ENCODE data around the gene PDZD2.

PDZD2 gene

GRCh38 chr5:31832966-31833365 is 194.0 kb downstream of the PDZD2 start:
- peaks cover 4 to 5% of the 10 kb centered on the region in 2 donors for H3K9me3 Mint-ChIP-seq
- H3K4me3 Mint-ChIP-seq, result no peak overlapping the region
- peaks cover 0 to 4% of the 10 kb centered on the region in 2 donors for H3K27me3 Mint-ChIP-seq
- H3K27ac Mint-ChIP-seq, result no peak overlapping the region
- H3K4me1 Mint-ChIP-seq, result no peaks in the 10 kb centered on the region
- peaks cover 0 to 3% of the 10 kb centered on the region in 2 donors for H3K36me3 Mint-ChIP-seq
- ATAC-seq (replicated peaks), result no peak
- DNase-seq, result no peak

GRCh38 chr5:31833710-31834109 is 194.8 kb downstream of the PDZD2 start:
- no peak overlapping the region for H3K27ac Mint-ChIP-seq

GRCh38 chr5:31844622-31845345 is 205.9 kb downstream of the PDZD2 start:
- no peak for ATAC-seq (replicated peaks)

More at GRCh38 chr5:31833710-31834109, 194.8 kb downstream of the PDZD2 start:
- peaks cover 3 to 4% of the 10 kb centered on the region in 2 donors for H3K9me3 Mint-ChIP-seq
- ATAC-seq (replicated peaks) (no peak), DNase-seq (no peak)
- no peak overlapping the region for H3K4me3 Mint-ChIP-seq
- peaks cover 0 to 4% of the 10 kb centered on the region in 2 donors for H3K27me3 Mint-ChIP-seq
- H3K4me1 Mint-ChIP-seq, result no peaks in the 10 kb centered on the region
- peaks cover 0 to 3% of the 10 kb centered on the region in 2 donors for H3K36me3 Mint-ChIP-seq

GRCh38 chr5:31845361-31845760 is 206.4 kb downstream of the PDZD2 start:
- DNase-seq (no peak), ATAC-seq (replicated peaks) (no peak)
- no peak overlapping the region for H3K27ac Mint-ChIP-seq
- H3K36me3 Mint-ChIP-seq, result no peaks in the 10 kb centered on the region
- H3K4me3 Mint-ChIP-seq, result no peak overlapping the region
- no peaks in the 10 kb centered on the region for H3K27me3 Mint-ChIP-seq
- no peaks in the 10 kb centered on the region for H3K4me1 Mint-ChIP-seq
- H3K9me3 Mint-ChIP-seq, result peaks cover 0 to 3% of the 10 kb centered on the region in 2 donors

More at GRCh38 chr5:31844622-31845345, 205.9 kb downstream of the PDZD2 start:
- Mint-ChIP-seq H3K36me3 (no peaks in the 10 kb centered on the region), H3K9me3 (peaks cover 0 to 3% of the 10 kb centered on the region in 2 donors), H3K4me3 (no peak overlapping the region), H3K27ac (no peak overlapping the region), H3K4me1 (no peaks in the 10 kb centered on the region), H3K27me3 (no peaks in the 10 kb centered on the region)
- no peak for DNase-seq

GRCh38 chr5:31846934-31847333 is 208.0 kb downstream of the PDZD2 start:
- no peaks in the 10 kb centered on the region for H3K27me3 Mint-ChIP-seq
- H3K4me1 Mint-ChIP-seq, result no peaks in the 10 kb centered on the region
- ATAC-seq (replicated peaks), result no peak
- DNase-seq, result no peak
- no peaks in the 10 kb centered on the region for H3K36me3 Mint-ChIP-seq
- H3K9me3 Mint-ChIP-seq, result no peaks in the 10 kb centered on the region
- no peak overlapping the region for H3K27ac Mint-ChIP-seq
- H3K4me3 Mint-ChIP-seq, result no peak overlapping the region

- DNase-seq, result no peak
- Mint-ChIP-seq H3K4me3 (no peak overlapping the region), H3K27ac (no peak overlapping the region), H3K27me3 (no peaks in the 10 kb centered on the region), H3K4me1 (no peaks in the 10 kb centered on the region), H3K36me3 (no peaks in the 10 kb centered on the region), H3K9me3 (no peaks in the 10 kb centered on the region)
- ATAC-seq (replicated peaks), result no peak
Measured at GRCh38 chr5:31847354-31847753, 208.4 kb downstream of the PDZD2 start.

- no peak for ATAC-seq (replicated peaks)
- Mint-ChIP-seq H3K9me3 (no peaks in the 10 kb centered on the region), H3K4me1 (peaks cover 8 to 18% of the 10 kb centered on the region in 2 donors), H3K27me3 (peaks cover 26 to 29% of the 10 kb centered on the region in 2 donors), H3K36me3 (no peaks in the 10 kb centered on the region), H3K4me3 (no peak overlapping the region), H3K27ac (no peak overlapping the region)
- DNase-seq, result no peak
Measured at GRCh38 chr5:31850981-31851689, 212.2 kb downstream of the PDZD2 start.

GRCh38 chr5:31853398-31854135 is 214.6 kb downstream of the PDZD2 start:
- peaks cover 8 to 18% of the 10 kb centered on the region in 2 donors for H3K4me1 Mint-ChIP-seq
- no peak overlapping the region for H3K4me3 Mint-ChIP-seq
- no peaks in the 10 kb centered on the region for H3K36me3 Mint-ChIP-seq
- ATAC-seq (replicated peaks) (no peak), DNase-seq (no peak)
- H3K27ac Mint-ChIP-seq, result no peak overlapping the region
- peaks cover 39 to 45% of the 10 kb centered on the region in 2 donors for H3K27me3 Mint-ChIP-seq
- peaks cover 0 to 6% of the 10 kb centered on the region in 2 donors for H3K9me3 Mint-ChIP-seq

- peaks cover 6 to 14% of the 10 kb centered on the region in 2 donors for H3K9me3 Mint-ChIP-seq
- ATAC-seq (replicated peaks) (peak; percentile 10 to 20), DNase-seq (no peak)
- peaks cover 5% of the 10 kb centered on the region in 2 donors for H3K36me3 Mint-ChIP-seq
- H3K4me1 Mint-ChIP-seq, result peaks cover 8 to 18% of the 10 kb centered on the region in 2 donors
- peaks cover 39 to 45% of the 10 kb centered on the region in 2 donors for H3K27me3 Mint-ChIP-seq
- H3K27ac Mint-ChIP-seq, result no peak overlapping the region
- H3K4me3 Mint-ChIP-seq, result peak overlapping the region; percentile 43 to 57
Measured at GRCh38 chr5:31854181-31855133, 215.5 kb downstream of the PDZD2 start.

- Mint-ChIP-seq H3K27ac (no peak overlapping the region), H3K27me3 (peaks cover 39 to 45% of the 10 kb centered on the region in 2 donors), H3K9me3 (peaks cover 12 to 21% of the 10 kb centered on the region in 2 donors), H3K36me3 (peaks cover 6 to 8% of the 10 kb centered on the region in 2 donors), H3K4me3 (peak overlapping the region; percentile 3 to 57), H3K4me1 (peaks cover 8 to 18% of the 10 kb centered on the region in 2 donors)
- ATAC-seq (replicated peaks), result peak in 1 of 2 donors; percentile 16
- no peak for DNase-seq
Measured at GRCh38 chr5:31855134-31856040, 216.5 kb downstream of the PDZD2 start.

- ATAC-seq (replicated peaks) (no peak), DNase-seq (no peak)
- peaks cover 29 to 36% of the 10 kb centered on the region in 2 donors for H3K27me3 Mint-ChIP-seq
- peaks cover 17 to 23% of the 10 kb centered on the region in 2 donors for H3K9me3 Mint-ChIP-seq
- no peak overlapping the region for H3K4me3 Mint-ChIP-seq
- peaks cover 5 to 15% of the 10 kb centered on the region in 2 donors for H3K4me1 Mint-ChIP-seq
- H3K36me3 Mint-ChIP-seq, result peaks cover 6 to 8% of the 10 kb centered on the region in 2 donors
- H3K27ac Mint-ChIP-seq, result no peak overlapping the region
Measured at GRCh38 chr5:31859096-31859495, 220.2 kb downstream of the PDZD2 start.

- no peak overlapping the region for H3K27ac Mint-ChIP-seq
Measured at GRCh38 chr5:31860278-31860677, 221.3 kb downstream of the PDZD2 start.

More at GRCh38 chr5:31860278-31860677, 221.3 kb downstream of the PDZD2 start:
- ATAC-seq (replicated peaks) (no peak), DNase-seq (no peak)
- peaks cover 20 to 25% of the 10 kb centered on the region in 2 donors for H3K27me3 Mint-ChIP-seq
- H3K4me3 Mint-ChIP-seq, result no peak overlapping the region
- peaks cover 17 to 23% of the 10 kb centered on the region in 2 donors for H3K9me3 Mint-ChIP-seq
- peaks cover under 1 to 4% of the 10 kb centered on the region in 2 donors for H3K4me1 Mint-ChIP-seq
- H3K36me3 Mint-ChIP-seq, result peaks cover 6 to 8% of the 10 kb centered on the region in 2 donors

Data from stimulated activated naive B cell treated with anti-CD40 and anti-IgM and Interleukin-4, amounts not matched to agents 10 μg/mL and 1 μg/mL and 100 μg/mL, for 72 hours (primary cell).